Measurements from ENCODE around the gene ADCY9.
A peak's percentile ranks its signal among the peaks of the same experiment; 100 is the strongest.
"Not testable (repeated sequence)": the region's sequence is repeated elsewhere in the genome, so short reads cannot be mapped to it uniquely, and the experiment has no call there.

The ADCY9 gene

DNA sequence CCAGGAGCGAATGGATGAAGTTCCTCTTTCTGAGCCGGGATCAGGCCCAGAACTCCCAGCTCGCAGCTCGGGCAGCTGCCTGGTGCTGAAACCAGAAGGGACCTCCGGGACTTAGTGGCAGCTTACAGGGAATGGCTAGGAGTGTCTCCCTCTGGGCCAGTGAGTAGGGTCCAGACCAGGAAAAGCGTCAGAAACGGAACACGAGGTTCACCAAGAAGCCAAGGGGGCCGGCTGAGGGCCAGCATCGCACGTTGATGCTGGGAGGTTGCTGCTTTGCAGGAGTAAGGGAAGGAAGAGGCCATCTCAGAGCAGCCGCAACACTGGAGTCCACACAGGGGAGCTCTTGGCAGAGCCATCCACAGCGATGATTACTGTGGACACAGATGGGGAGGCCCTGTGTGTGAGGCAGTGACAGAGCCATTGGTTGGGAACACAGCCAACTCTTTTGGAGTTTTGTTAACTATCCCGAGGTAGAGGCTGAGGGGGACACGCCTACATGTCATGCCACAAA lies 161.8 kb downstream of the ADCY9 start:
- in situ Hi-C loops (cut with HindIII; ENCODE audit: low pct_unique_long_range_greater_than_20kb, low sequenced_read_pairs) = no loop called here
- TF ChIP-seq JUND (IDR thresholded peaks at IDR 0.05; ENCODE audit: low read depth) = no peak
- no peak for DNase-seq (ENCODE audit: low read depth in 1 of 2, low spot score in 1 of 2)

DNA sequence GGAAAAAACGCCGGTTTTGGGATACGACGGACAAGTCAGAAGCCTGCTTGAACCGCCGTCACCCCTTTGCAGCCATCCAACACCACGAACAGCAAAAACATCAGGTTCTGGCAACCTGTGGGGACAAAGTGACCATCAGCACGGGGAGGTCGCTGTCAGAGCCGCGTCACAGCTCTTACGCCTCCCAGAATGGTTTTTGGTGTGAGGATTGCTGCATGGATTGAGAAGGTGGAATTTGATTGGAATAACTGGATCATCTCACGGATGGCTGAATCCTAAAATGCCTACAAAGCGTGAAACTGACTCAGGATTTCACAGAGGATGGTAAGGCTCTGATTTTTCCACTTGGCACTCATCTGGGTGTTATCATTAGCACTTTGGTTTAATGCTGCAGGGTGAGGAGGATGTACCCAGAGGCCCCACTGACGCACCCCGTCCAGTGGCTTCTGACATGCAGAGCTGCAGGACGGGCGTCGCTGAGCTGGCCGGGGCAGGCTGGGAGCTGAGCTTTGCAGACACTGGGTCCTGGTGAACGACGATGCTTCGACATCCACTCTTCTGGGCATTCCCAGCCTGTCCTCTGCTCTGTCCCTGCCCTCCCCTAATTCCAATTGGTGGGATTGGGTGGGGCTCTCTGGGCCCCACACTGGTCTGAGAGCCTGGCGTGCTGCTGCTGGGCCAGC lies 162.4 kb downstream of the ADCY9 start:
- in situ Hi-C loops (cut with HindIII; ENCODE audit: low pct_unique_long_range_greater_than_20kb, low sequenced_read_pairs) = no loop called here
- DNase-seq (ENCODE audit: low read depth in 1 of 2, low spot score in 1 of 2) = no peak
- TF ChIP-seq JUND (IDR thresholded peaks at IDR 0.05; ENCODE audit: low read depth) = no peak

DNA sequence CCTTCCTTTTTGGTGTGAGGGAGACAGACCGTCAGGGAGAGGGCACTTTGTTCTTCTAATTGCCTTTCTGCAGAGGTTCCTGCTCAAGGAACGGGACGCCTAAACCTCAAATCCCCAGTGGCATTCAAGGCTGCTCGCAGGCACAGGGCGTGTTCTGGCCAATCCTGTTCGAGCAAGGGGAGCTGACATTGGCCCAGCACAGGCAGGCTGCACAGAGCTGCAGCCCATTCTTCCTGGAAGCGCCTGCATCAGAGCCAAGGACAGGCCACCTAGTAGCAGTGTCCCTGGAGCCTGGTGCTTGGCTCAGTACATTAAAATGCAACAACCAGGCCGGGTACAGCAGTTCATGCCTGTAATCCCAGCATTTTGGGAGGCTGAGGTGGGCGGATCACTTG lies 163.5 kb downstream of the ADCY9 start:
- no peak for TF ChIP-seq JUND (IDR thresholded peaks at IDR 0.05; ENCODE audit: low read depth)
- peak in 1 of 2 experiments; percentile 47 for DNase-seq (ENCODE audit: low read depth in 1 of 2, low spot score in 1 of 2)
- in situ Hi-C loops (cut with HindIII; ENCODE audit: low pct_unique_long_range_greater_than_20kb, low sequenced_read_pairs) = no loop called here

DNA sequence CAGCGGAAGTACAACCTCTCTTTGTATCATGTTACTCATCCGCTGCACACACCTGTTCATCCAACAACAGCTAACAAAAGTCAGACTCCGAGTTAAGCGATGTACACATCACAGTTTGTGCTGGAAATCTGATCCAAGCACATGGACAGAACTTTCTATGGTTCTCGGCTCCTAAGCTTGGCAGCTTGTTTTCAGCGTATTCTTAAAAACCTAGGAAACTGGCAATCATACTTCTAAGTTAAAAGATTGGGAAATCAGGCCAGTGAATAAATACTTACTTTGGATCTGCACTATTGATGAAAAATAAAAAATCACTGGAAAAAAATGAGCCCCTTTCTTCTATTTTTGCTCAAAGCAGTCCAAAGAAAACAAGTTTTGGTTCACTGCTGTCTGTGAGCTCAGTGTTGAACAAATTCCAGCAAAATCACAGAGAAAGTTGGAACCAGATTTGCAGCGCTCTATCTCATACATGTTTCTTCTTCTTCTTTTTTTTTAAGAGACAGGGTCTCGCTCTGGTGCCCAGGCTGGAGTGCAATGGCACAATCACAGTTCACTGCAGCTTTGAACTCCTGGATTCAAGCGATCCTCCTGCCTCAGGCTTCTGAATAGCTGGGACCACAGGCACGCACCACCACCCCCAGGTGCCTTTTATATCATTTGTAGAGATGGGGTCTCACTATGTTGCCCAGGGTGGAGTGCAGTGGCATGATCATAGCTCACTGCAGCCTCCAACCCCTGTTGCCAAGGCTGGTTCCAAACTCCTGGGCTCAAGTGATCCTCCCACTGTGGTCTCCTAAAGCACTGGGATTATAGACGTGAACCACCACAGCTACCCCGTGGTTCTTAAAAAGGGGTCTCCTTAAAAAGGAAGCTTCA lies 164.1 kb downstream of the ADCY9 start:
- DNase-seq (ENCODE audit: low read depth in 1 of 2, low spot score in 1 of 2) = no peak

DNA sequence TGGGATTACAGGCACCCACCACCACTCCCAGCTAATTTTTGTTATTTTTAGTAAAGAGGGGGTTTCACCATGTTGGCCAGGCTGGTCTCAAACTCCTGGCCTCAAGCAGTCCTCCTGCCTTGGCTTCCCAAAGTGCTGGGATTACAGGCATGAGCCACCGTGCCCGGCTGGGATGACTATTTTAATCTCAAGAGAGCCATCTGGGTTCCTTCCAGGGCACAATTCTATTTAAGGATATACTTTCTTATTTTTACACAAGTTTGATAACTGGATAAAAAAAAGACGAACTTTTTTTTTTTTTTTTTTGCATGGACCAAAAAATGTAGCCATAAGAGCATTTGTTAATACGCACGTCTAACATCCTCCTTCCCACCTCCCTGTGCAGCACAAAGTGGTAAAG lies 164.9 kb downstream of the ADCY9 start:
- in situ Hi-C loops (cut with HindIII; ENCODE audit: low pct_unique_long_range_greater_than_20kb, low sequenced_read_pairs); DNase-seq (ENCODE audit: low read depth in 1 of 2, low spot score in 1 of 2): not testable (repeated sequence)

More for the DNA sequence above, 164.1 kb downstream of the ADCY9 start:
- TF ChIP-seq JUND (IDR thresholded peaks at IDR 0.05; ENCODE audit: low read depth) = no peak
- in situ Hi-C loops (cut with HindIII; ENCODE audit: low pct_unique_long_range_greater_than_20kb, low sequenced_read_pairs) = no loop called here

DNA sequence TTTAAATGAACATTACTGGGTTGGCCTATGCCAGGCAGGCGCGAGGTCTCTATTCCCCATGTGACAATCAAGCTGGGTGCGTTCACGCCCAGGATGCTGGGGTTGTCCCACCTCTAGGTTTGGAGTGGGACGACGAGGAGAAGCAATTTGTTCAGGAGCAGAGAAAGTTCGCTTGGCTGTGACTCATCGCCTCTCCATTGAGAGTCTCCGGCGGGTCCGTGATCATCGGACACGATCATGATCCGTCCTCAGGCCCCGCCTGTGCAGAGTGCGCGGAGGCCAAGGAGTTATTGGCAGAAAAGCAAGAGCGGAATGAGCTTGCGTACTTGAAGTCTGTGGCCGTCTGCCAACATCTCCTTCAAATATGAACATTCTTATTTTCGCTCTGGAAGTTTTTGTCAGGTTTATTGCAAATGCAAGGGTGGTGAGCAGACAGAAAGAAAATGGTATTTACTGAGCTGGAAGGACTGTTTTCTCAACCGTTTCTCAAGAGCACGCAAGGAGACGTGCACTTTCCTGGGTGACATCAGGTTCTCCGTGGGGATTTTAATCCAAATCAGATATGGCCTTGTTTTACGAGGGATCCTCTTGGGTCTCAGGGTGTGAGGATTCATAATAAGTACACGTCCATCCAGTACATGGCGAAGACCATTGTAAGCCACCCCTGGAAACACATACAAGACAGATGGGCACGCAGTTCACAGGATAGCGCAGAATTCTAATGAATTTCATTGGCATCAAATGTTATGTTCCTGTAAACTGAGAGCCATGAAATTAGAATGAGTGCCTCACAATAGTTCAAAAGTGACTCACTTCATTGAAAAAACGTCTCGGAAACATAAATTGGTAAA lies 165.7 kb downstream of the ADCY9 start:
- in situ Hi-C loops (cut with HindIII; ENCODE audit: low pct_unique_long_range_greater_than_20kb, low sequenced_read_pairs) = no loop called here
- no peak for TF ChIP-seq JUND (IDR thresholded peaks at IDR 0.05; ENCODE audit: low read depth)
- no peak for DNase-seq (ENCODE audit: low read depth in 1 of 2, low spot score in 1 of 2)

DNA sequence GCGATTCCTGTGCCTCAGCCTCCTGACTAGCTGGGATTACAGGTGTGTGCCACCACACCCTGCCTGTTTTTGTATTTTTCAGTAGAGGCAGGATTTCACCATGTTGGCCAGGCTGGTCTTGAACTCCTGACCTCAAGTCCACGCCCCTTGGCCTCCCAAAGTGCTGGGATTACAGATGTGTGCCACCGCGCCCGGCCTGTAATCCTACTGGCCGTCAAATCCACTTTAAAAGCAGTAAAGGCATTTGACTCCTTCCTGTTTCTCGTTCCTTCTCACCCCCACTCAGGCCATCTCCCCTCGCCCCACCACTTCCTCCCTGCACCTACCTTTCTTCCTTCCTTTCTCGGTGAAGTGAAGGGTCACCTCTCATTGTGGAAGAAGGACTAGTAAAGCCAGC lies 166.3 kb downstream of the ADCY9 start:
- in situ Hi-C loops (cut with HindIII; ENCODE audit: low pct_unique_long_range_greater_than_20kb, low sequenced_read_pairs) = no loop called here
- no peak for DNase-seq (ENCODE audit: low read depth in 1 of 2, low spot score in 1 of 2)
- no peak for TF ChIP-seq JUND (IDR thresholded peaks at IDR 0.05; ENCODE audit: low read depth)

DNA sequence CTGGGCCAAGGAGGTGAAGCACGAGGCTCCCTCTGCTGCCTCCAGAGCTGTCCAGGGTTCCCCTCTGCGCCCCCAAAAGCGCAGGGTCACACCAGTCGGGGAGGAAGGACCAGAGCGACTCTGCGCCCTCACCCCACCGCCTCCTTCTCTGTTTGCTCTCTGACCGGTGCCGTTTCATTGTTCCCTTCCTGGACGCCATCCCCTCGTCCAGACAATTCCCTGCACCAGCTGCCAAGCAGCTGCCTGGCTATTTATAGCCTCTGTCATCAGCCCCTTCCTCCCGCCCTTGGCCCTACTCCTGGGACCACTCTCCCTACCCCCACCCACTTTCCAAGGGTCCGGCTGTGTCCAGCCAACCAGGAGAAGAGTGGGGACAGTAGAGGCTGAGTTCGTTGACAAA lies 167.0 kb downstream of the ADCY9 start:
- TF ChIP-seq JUND (IDR thresholded peaks at IDR 0.05; ENCODE audit: low read depth) = no peak
- in situ Hi-C loops (cut with HindIII; ENCODE audit: low pct_unique_long_range_greater_than_20kb, low sequenced_read_pairs) = no loop called here
- no peak for DNase-seq (ENCODE audit: low read depth in 1 of 2, low spot score in 1 of 2)

DNA sequence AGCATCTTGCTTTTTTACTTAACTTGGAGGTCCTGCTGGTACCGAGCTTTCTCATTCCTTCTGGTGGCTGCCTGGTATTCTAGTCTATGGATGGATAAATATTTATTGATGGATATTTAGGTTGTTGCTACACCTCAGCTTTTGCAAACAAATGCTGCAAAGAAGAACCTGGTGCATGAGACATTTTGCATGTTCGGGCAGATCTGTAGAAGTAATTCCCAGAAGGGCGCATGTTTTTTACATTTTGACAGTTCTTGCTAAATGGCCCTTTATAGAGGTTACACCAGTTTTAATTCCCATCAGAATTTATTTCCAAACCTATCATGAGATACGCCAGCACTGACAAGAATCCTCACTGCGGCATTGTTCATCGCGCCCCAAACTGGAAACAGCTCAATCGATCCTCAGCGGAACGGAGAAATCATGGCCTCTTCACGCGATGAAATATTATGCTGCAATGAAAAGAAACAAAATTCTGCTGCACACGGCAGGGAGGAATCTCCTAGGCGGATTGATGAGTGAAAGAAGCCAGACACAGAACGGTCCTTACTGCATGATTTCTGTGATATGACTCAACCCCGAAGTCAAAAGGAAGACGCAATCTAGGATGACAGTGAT lies 167.8 kb downstream of the ADCY9 start:
- no peak for DNase-seq (ENCODE audit: low read depth in 1 of 2, low spot score in 1 of 2)
- no peak for TF ChIP-seq JUND (IDR thresholded peaks at IDR 0.05; ENCODE audit: low read depth)
- in situ Hi-C loops (cut with HindIII; ENCODE audit: low pct_unique_long_range_greater_than_20kb, low sequenced_read_pairs) = no loop called here

DNA sequence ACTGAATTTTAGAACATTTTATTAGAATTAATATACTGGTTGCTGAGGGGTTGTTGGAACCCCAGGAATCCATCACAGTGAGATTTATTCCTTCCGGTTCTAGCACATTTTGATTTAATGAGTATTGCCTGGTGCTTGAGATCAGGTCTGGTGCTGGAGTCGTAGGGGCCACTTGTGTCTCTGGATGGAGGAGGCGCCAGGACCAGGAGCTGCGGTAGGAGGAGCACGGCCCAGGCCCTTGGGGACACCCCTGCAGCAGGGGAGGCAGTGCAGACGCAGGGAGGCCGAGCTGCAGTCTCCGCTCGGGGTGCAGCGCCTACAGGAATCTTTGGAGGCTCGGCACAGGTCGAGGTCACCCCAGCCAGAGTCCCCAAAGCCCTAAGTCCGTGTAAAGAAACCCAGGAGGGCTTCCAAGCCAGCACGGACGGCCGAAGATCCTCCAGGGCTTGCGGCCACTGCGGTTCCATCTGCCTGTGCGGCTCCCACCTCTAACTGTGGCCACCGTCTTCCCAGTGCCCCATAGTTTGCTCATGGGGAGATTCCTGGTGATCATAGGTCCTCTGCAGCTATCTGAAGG lies 169.6 kb downstream of the ADCY9 start:
- no peak for TF ChIP-seq JUND (IDR thresholded peaks at IDR 0.05; ENCODE audit: low read depth)
- DNase-seq (ENCODE audit: low read depth in 1 of 2, low spot score in 1 of 2) = no peak
- in situ Hi-C loops (cut with HindIII; ENCODE audit: low pct_unique_long_range_greater_than_20kb, low sequenced_read_pairs) = no loop called here

DNA sequence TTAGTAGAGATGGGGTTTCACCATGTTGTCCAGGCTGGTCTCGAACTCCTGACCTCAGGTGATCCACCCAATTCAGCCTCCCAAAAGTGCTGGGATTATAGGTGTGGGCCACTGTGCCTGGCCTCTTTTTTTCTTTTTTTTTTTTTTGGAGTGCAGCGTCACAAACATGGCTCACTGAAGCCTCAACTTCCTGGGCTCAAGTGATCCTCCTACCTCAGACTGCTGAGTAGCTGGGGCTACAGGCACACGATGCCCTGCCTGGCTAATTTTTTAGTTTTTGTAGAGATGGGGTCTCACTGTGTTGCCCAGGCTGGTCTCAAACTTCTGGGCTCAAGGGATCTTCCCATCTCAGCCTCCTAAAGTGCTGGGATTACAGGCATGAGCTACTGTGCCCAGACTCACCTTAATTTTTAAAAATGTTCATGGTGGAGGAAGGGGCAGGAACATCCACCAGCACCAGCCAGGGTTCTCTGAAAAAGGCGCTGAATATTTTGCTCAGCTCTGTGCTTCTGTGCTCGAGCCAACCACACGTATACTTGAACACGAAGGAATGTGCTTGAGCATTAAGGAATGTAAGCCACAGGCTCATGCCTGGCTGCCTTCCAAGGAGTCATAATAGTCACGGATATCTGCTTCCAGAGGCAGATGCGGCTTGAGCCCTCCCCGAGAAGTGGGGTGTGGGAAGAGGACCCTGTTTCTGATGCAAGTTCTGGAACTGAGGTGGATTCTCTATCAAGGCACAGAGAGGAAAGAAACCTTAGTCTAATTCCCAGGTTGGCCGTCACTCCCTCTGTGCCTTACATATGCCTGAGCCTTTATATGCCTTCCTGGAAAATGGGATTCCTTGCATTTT lies 170.3 kb downstream of the ADCY9 start:
- no peak for TF ChIP-seq JUND (IDR thresholded peaks at IDR 0.05; ENCODE audit: low read depth)
- DNase-seq (ENCODE audit: low read depth in 1 of 2, low spot score in 1 of 2) = peak; percentile 76 to 92
- in situ Hi-C loops (cut with HindIII; ENCODE audit: low pct_unique_long_range_greater_than_20kb, low sequenced_read_pairs) = no loop called here

DNA sequence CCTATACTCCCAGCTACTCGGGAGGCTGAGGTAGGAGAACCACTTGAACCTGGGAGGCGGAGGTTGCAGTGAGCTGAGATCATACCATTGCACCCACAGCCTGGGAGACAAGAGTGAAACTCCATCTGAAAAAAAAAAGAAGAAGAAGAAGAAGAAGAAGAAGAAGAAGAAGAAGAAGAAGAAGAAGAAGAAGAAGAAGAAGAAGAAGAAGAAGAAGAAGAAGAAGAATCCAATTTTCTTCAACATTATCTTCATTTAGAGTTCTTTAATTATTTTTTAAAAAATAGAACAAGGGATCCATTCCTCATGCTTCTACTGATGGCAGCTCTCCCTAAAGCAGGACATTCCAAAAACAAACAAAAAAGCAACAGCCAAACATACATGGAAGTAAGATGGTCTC lies 171.8 kb downstream of the ADCY9 start:
- in situ Hi-C loops (cut with HindIII; ENCODE audit: low pct_unique_long_range_greater_than_20kb, low sequenced_read_pairs); DNase-seq (ENCODE audit: low read depth in 1 of 2, low spot score in 1 of 2): not testable (repeated sequence)

DNA sequence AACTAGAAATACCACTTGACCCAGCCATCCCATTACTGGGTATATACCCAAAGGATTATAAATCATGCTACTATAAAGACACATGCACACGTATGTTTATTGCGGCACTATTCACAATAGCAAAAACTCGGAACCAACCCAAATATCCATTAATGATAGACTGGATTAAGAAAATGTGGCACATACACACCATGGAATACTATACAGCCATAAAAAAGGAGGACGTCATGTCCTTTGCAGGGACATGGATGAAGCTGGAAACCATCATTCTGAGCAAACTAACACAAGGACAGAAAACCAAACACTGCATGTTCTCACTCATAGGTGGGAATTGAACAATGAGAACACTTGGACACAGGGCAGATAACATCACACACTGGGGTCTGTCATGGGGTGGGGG lies 174.1 kb downstream of the ADCY9 start:
- in situ Hi-C loops (cut with HindIII; ENCODE audit: low pct_unique_long_range_greater_than_20kb, low sequenced_read_pairs); DNase-seq (ENCODE audit: low read depth in 1 of 2, low spot score in 1 of 2): not testable (repeated sequence)
